Suprapubic skin (tissue), 3 donors: ENCODE measurements around the gene CARD14.

Experiments
- CTCF ChIP-seq, 2 donors: fragments of 200-600 bp in 1 of 2; fragments of 450-650 bp in 1 of 2; sonication (generic) in 1 of 2; IDR thresholded peaks; one replicate each; pipeline ENCODE4 v1.5.1; 2016 to 2019; ENCODE audit warnings: antibody characterized with exemption in 2 of 2, mild to moderate bottlenecking in 1 of 2, moderate library complexity in 1 of 2
- EP300 ChIP-seq: sonication (generic); formaldehyde crosslinking; IDR thresholded peaks from one replicate; pipeline ENCODE4 v1.6.1; 2017; ENCODE audit warnings: antibody characterized with exemption
- POLR2A ChIP-seq, 2 donors: fragments of 450-650 bp; IDR thresholded peaks; one replicate each; pipeline ENCODE4 v1.6.1; 2017; ENCODE audit warnings: antibody characterized with exemption in 2 of 2, mild to moderate bottlenecking in 2 of 2, moderate library complexity in 2 of 2

- TF ChIP-seq CTCF (IDR thresholded peaks at IDR 0.05) (no peak), EP300 (no peak), POLR2A (IDR thresholded peaks at IDR 0.05) (no peak)
Observed at GRCh38 chr17:80132906-80133625, 36.8 kb upstream of the CARD14 start.
